Left ventricle myocardium superior (tissue), 1 donor: Measurements from ENCODE around the gene TIMM10. TPM values are rescaled to one million over a fixed set of nuclear protein-coding genes. Genes with fewer than 3 reads are reported as not detected.
"Not testable (repeated sequence)": the region's sequence is repeated elsewhere in the genome, so short reads cannot be mapped to it uniquely, and the experiment has no call there.

Experiments
- ATAC-seq: fragments of 200-7000 bp; cut with Tn5 transposase; one replicate; pipeline ENCODE4 v1.9.1; 2020; ENCODE audit warnings: mild to moderate bottlenecking, moderate library complexity
- DNase-seq: peaks from one replicate; pipeline ENCODE4 v3.0.0-alpha.2; 2020
- intact Hi-C: fragments of 100-400 bp; cut with micrococcal nuclease; formaldehyde crosslinking; loops from one replicate; pipeline ENCODE4 v1.11.0; 2022
- total RNA-seq: library from RNA; stranded (reverse); fragmentation: NEBNext Ultra II Directional; extraction: Animal tissue kit (Norgen Biotek cat#: 25700); gene quantifications from one replicate; pipeline ENCODE4 v1.2.1, GENCODE V29; 2021
- donor health status: DM: no; HTN: yes; CAD: no; lungs with severe emphysema.

The TIMM10 gene
- total RNA-seq, 1 donor from 2014 or later, result 56.7 TPM

DNA sequence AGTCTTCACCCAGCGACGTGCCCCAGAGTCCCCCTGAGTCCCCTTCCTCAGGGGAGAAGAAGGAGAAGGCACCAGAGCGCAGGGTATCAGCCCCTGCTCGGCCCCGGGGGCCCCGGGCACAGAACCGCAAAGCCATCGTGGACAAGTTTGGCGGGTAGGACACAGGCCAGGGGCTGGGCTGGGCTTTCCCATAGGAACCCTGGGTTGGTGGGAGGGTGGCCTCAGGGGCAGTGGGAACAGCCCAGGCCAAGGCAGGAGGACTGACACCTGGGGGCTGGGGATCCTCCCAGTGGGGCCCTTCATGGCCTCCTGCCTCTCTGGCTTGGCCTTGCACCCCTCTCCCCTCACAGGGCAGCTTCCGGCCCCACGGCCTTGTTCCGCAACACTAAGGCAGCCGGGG lies 15.3 kb upstream of the TIMM10 start:
- DNase-seq (no peak), ATAC-seq (no peak)
- intact Hi-C loops, result no loop called here

DNA sequence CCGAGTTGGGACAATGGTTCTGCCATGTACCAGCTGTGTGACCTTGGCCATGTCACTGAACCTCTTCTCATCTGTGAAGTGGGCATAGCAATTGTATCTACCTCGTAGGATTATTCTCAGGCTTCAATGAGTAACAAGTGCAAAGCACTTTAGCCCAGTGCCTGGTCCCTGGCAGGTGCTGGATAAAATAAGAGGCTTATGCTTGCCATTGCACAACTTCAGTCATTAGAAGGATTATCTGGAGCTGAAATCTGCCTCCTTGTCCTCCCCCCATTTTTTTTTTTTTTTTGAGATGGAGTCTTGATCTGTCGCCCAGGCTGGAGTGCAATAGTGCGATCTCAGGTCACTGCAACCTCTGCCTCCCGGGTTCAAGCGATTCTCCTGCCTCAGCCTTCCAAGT lies 14.0 kb upstream of the TIMM10 start:
- intact Hi-C loops, result no loop called here
- DNase-seq (no peak), ATAC-seq (no peak)

DNA sequence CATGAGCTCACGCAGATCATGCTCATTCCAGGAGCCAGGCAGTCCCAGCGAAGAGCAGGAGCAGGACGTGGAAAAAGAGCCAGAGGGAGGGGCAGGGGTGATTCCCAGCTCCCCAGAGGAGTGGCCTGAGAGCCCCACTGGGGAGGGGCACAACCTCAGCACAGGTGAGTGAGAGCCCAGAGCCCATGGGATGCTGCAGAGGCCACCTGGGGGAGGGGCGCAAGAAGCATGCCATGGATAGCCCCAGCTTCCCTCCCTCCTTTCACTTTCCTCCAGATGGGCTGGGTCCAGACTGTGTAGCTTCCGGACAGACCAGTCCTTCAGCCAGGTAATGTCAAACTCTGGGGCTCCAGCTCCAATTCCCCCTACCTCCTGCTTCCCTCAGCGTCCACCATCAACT lies 13.0 kb upstream of the TIMM10 start:
- intact Hi-C loops, result no loop called here
- ATAC-seq (no peak), DNase-seq (no peak)

DNA sequence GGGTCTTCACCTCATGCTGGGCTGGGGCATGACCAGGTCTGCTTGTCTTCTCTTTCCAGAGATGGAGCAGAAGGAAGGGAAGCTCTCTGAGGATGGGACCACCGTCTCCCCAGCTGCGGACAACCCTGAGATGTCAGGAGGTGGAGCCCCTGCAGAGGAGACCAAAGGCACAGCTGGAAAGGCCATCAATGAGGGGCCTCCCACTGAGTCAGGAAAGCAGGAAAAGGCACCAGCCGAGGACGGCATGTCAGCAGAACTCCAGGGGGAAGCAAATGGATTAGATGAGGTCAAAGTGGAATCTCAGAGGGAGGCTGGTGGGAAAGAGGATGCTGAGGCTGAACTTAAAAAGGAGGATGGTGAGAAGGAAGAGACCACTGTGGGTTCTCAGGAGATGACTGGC lies 12.0 kb upstream of the TIMM10 start:
- ATAC-seq, result no peak
- DNase-seq, result no peak
- intact Hi-C loops, result no loop called here

DNA sequence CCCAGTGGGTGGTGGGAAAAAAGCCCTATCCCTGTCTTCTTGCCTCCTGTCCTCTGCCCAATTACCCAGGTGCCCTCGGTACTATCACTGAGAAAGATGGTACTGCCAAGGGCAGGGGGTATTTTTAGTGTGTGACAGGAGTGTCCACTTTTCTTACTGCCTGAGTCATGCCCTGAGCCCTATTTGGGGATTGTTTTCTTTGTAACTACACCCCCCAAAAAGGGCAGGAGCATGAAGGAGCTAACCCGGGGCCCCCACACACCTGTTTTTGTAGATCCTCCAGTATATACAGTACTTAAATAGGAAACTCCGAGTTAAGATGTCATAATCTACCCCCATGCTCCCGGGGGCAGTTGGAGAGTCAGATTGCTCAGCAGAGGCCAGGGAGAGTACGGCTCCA lies 10.6 kb upstream of the TIMM10 start:
- no peak for DNase-seq
- ATAC-seq, result peak; percentile 90
- intact Hi-C loops, result no loop called here

DNA sequence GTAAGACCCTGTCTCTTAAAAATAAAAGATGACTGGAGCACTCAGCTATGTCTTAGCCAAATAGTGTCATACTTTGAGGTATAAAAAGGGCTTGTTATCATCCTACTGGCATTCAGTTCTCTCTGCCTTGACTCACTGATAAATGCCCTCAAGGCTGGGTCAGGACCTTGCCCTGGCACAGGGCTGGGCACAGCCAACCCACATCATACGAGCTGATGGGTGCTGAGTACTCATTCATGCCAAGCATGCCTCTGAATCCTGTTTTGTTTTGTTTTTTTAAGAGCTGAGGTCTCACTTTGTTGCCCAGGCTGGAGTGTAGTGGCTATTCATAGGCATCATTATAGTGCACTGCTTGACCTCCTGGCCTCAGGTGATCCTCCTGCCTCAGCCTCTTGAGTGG lies 8.8 kb upstream of the TIMM10 start:
- ATAC-seq, result no peak
- intact Hi-C loops, result no loop called here
- no peak for DNase-seq

DNA sequence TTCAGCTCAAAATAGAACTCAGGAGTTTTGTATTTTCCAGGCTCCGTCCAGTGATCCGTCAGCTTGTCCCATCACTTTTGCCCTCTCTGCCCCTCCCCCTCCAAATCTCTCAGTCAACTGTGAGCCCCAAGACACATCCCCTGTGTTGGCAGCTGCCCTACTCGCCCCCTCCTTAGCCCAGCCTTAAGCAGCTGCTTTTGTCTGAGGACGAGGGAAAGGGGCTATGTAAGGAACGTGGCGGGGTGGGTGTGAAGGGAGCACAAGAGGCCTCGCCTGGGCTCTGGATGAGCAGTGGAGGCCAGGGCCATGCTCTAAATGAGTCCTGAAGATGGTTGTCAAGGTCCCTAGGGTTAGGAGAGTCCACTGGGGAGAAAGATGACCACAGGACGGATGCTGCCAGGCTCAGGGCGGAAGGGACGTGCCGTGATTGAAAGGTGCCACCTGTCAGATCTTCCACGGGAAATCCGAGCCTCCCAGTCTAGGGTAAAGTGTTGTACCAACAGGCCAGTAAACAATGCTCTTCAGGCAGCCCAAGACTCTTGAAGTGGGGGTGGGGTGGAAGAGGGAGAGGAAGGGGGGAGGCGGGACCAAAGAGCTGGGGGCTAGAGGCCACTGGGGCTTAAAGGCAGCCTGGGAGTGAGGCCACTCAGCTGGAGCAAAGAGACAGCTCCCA lies 6.5 kb upstream of the TIMM10 start, which contains the start of gene SMTNL1:
SMTNL1 (plus strand) TSS at position 649 of the 673 bp plus-strand sequence. CDS start 5,048 bp downstream, outside the sequence.
- intact Hi-C loops, result no loop called here
- no peak for DNase-seq
- ATAC-seq, result no peak

DNA sequence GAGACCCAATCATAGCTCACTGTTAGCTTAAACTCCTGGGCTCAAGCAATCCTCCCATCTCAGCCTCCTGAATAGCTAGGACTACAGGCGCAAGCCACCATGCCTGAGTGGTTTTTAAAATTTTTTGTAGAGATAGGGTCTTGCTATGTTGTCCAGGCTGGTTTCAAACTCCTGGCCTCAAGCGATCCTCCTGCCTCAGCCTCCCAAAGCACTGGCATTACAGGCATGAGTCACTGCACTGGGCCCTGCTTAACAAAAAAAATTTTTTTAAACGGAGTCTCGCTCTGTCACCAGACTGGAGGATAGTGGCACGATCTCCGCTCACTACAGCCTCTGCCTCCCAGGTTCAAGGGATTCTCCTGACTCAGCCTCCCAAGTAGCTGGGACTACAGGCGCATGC lies 3.9 kb upstream of the TIMM10 start:
- DNase-seq, intact Hi-C loops, ATAC-seq: not testable (repeated sequence)

DNA sequence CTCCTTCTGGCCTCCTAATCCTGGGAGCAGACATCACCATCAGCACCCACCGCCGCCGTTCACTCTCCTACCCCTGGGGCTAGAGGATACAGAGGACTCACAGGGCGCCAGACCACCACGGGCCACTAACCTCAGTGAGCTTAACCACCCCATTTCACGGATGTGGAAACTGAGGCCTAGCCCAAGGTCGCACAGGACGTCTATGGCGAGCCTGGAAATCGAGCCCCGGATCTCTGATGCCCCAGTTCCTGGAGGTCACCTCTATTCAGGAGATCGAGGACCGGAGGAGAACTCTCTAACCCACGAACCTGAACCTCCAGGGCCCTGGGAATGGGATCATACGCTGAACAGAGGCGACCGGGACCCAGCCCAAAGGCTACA lies 349 bp downstream of the TIMM10 start:
- DNase-seq (peak; percentile 39), ATAC-seq (no peak)
- intact Hi-C loops, result no loop called here

DNA sequence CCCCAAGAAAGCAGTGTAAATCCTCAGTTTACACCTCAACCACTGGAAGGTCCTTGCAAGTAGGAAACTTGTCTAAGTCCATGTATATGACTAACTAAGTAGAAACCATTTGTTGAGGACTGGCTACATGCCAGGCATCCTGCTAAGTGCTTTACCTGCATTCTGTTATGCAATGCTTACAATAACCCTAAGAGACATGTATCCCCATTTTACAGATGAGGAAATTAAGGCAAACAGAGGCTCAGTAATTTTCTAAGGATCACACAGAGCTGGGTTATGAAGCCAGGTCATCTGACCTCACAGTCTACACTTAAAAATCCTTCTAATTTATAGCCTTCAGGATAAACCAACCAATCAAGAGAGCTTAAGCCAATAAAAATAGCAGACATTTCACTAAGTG lies 1.5 kb downstream of the TIMM10 start:
- no peak for ATAC-seq
- intact Hi-C loops, result loop anchor here (5.0 kb wide), 1 partner anchor 37 kb away; no protein-coding TSS in a partner anchor

DNA sequence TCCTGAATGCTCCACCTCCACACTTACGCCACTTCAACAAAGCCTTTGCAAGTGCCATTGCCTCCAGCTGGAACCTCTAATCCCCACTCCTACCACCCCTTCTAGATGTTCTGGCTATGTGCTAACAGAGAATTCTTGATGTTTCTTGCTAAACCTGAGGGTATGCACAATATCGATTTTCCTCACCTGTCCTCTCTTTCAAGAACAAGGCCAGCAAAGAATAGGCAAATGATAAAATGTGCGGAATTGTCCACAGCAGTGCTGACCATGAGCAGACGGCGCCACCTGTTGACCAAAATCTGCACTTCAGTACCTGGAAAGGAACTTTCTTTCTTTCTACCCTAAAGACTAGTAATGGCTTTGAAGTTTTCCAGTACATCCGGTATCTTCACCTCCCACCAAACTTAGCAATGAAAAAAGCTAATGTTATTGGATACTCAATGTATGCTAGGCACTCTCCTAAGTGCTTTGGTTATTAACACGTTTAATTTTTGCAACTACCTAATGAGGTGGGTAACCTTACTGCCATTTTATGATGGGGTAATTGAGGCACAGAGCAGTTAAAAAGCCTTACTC lies 3.4 kb downstream of the TIMM10 start:
- intact Hi-C loops, result loop anchor here (5.0 kb wide), 1 partner anchor 35 kb away; no protein-coding TSS in a partner anchor
- peak; percentile 80 for DNase-seq
- peak; percentile 17 for ATAC-seq

More for the DNA sequence above, 1.5 kb downstream of the TIMM10 start:
- no peak for DNase-seq

DNA sequence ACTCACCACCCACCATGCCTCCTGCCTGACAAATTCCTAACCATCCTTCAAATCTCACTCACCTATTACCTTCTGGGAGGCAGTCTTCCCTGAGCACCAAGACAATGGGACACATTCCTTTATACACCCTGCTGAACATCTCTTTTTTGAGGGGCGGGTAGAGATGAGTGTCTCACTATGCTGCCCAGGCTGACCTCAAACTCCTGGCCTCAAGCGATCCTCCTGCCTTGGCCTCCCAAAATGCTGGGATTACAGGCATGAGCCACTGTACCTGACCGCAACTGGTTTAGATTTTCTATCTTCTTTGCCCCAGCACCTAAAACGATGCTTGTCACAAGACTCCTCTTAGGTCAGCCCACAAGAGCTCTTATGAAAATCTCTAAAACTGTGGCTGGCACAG lies 7.1 kb downstream of the TIMM10 start:
- no peak for ATAC-seq
- intact Hi-C loops, result no loop called here
- DNase-seq, result no peak

DNA sequence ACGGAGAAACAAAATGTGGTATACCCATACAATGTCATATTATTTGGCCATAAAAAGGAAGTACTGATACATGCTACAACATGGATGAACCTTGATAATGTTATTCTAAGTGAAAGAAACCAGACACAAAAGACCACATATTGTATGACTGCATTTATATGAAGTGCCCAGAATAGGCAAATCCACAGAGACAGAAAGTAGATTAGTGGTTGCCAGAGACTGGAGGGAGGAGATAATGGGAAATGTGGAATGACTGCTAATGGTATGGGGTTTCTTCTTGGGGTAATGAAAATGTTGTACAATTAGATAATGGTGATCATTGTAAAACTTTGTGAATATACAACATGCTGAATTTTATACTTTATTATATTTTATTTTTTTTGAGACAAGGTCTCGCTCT lies 9.4 kb downstream of the TIMM10 start:
- intact Hi-C loops, result no loop called here
- ATAC-seq (no peak), DNase-seq (no peak)

DNA sequence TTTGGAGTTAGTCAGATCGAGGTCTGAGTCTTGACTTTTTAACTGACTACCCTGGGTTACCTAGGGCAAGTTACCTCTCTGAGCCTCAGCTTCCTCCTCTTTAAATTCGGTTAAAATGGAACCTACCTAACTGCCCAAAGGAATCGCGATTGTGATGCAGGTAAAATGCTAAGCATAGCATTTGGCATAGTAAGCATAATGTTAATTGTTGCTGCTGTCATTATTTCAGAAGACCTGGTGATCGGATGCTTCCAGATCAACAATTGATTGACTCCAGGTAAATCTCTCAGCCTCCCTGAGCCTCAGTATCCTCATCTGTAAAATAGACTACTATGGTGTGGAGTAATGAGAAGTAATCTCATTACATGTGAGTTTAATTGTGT lies 14.5 kb downstream of the TIMM10 start:
- ATAC-seq (no peak), DNase-seq (no peak)
- intact Hi-C loops, result no loop called here

DNA sequence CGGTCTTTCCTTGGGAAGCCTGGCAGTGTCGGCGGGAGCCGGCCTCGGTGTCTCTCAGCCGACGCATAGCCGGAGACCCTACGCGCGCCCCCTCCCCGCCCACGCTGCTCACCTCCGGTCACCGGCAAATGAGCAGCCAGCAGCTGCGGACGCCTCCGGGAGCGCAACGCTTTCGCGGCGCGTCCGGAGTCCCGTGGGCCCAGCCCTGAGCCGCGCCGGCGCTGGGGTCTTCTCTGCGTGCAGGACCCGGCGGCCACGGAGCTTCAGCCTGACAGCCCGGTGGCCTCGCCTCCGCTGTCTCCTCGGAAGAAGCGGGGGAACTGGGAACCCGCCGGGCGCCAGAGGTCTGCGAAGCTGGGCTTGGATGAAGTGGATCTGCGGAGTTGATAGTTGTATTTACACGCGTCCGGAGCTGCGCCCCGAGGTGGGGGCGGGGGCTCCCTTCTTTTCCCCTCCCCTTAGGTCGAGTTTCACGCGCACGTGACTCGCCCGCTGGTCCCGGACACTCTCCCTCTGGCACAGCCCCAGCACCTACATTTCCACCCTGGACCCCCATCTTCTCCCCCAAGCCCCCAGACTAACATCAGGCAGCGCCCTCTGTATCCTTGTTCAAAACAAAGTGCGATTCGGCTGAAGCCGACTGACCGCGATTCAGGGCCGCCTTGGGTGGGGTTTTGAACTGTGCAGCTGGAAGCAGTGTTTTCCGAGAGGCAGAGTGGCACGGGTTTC lies 15.1 kb downstream of the TIMM10 start, which contains the start of gene SLC43A1:
SLC43A1 (minus strand) TSS at position 371 of the 729 bp plus-strand sequence. CDS start 1,591 bp downstream, outside the sequence.
- ATAC-seq (peak; percentile 82), DNase-seq (peak; percentile 78)
- intact Hi-C loops, result no loop called here

DNA sequence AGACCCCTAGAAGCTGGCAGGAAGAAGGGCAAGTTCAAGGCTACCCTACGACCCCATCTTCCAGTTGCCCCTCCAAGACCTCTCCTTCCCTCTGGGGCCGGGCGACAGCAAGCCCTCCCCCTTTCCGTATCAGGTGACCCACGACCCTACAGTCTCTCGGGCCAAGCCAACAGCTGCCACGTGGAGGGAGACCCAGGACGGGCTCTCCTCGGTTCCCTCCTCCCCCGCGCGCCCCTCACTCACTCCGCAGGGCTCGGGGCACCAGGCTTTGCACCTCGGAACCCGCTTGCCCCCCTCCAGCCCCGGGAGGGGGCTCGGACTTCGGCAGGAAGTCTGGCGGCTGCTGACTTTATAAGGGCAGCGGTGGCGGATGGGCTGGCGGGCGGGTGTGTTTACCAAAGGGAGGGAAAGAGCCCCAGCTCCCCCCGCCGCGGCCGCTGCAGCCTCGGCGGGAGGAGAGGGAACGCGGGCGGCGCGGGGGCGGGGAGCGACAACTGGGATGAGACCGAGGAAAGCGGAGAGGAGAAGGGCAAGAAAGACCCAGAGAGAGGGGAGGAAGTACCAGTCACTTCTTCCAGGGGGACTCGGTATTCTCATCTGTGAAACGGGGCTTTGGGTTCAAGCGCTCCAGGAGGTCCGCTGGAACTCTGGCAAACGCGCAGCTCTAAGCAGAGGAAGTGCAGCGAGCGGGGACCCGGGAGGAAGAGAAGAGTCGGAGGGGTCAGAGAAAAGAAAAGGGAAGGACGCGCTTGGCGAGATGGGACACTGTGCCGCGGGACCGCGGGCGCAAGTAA lies 15.8 kb downstream of the TIMM10 start:
- ATAC-seq (peak; percentile 83), DNase-seq (peak; percentile 79)
- intact Hi-C loops, result no loop called here

DNA sequence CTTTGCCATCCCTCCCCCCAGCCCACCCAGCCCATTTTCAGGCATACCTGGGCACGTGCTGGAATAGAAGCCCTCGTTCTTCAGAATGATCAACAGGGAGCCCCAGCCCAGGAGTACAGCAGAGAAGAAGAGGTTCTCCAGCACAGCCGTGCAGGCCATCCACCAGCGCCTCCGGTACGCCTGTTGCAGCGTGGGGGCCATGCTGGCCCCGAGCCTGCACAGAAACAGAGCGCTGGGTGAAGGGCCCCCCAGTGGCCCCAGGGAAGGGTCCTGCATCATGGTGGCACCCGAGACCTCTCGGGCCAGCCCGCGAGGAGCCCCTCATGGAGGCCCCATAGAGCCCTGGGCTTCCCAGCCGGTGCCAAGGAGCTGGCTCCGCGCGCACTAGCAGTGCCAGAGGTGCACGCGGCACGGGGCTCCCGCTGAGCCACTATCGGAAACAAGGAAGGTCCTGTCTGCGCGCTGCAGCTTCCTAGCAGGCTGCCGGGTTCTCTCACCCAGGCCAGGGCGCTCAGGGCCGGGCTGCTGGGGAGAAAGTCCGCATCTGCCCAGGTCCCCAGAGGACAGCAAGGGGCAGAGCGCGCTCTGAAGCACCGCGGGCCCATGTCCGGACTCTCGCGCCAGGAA lies 16.5 kb downstream of the TIMM10 start:
- intact Hi-C loops, result no loop called here
- DNase-seq (peak; percentile 66), ATAC-seq (peak; percentile 70)

DNA sequence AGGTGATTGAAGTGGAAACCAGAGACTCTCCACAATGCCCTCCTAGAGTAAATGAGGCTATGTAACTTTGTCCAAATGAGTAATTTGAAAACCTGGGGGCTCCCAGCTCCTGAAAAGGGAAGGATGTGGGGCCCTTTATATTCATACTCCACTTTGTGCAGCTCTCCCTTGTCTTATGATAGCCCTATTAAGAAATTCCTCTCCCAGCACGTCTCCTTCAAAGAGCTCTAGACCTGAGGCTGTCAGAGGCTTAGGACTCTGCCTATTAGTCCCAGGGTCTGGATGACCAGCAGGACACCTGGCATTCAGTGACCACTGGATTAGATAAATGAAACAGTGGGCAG lies 17.1 kb downstream of the TIMM10 start:
- no peak for DNase-seq
- intact Hi-C loops, result no loop called here
- no peak for ATAC-seq
